Measurements from ENCODE around the gene PDE9A.
"Not testable (repeated sequence)": the region's sequence is repeated elsewhere in the genome, so short reads cannot be mapped to it uniquely, and the experiment has no call there.

PDE9A gene

DNA sequence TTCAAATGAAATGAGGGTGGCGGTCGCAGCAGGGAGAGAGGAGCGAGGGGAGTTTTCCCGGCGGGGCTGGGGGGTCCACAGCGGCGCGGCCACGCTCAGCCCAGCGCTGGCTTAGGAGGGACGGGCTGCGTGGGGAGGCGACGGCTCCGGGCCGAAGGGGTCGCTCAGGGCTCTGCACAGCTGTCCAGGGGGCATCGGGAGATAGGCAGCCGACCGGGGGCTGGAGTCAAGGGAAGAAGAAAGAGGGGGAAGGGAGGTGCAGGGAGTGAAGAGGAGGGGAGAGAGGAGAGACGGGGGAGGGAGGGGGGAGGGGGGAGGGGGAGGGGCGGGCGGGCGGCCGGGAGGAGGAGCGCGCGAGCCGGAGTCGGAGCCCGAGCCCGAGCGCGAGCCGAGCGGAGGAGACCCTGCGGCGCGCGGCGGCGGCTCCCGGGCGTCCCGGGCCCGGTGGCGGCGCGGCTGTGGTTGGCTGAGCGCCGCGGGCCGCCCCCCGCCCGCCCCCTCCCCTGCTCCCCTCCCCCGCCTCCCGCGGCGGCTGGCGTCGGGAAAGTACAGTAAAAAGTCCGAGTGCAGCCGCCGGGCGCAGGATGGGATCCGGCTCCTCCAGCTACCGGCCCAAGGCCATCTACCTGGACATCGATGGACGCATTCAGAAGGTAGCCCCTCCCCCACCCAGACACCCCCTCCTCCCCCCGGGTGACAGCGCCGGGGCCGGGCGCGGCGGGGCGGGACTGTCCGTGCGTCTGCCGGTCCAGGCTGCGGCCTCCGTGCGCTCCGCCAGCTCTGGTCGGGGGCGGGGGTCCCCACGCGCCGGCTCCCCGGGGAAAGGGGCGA, at the start of gene PDE9A:
TSS of gene PDE9A (plus strand) at position 391 of the 831 bp plus-strand sequence. CDS start at position 585, 194 bp downstream.
- Histone ChIP-seq H2AFZ (ENCODE audit: low read depth, low read length) (peak within 1 kb of the TSS; percentile 76), H3K27me3 (ENCODE audit: insufficient read depth, low read length) (no peaks in the 10 kb centered on the region), H3K4me1 (ENCODE audit: insufficient read depth, low read length) (peaks cover 26% of the 10 kb centered on the region), H3K4me3 (ENCODE audit: low read length) (peak within 1 kb of the TSS; percentile 59), H3K9me3 (ENCODE audit: low read length) (no peaks in the 10 kb centered on the region), H3K36me3 (ENCODE audit: insufficient read depth, low read length) (no peaks in the 10 kb centered on the region)

DNA sequence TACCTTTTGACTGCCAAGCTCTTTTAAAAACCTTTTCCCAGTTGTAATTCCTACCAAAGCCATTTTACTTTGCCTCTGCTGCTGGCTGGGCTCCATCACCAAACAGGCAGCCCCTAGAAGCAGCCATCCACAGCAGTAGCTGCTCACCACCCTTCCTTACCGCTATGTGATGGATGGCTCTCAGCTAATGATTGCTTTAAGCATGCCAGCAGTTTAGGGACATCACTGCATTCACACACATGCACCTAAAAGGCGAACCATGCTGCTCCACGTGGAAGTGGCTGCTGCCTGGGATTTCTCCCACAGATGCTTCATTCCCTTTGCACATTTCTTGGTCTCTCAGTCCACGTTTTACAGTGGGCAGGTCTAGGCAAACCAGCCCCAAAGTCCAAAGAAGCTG, 46.3 kb upstream of the PDE9A start:
- no peak overlapping the region for H3K4me3 ChIP-seq (ENCODE audit: low read length)

DNA sequence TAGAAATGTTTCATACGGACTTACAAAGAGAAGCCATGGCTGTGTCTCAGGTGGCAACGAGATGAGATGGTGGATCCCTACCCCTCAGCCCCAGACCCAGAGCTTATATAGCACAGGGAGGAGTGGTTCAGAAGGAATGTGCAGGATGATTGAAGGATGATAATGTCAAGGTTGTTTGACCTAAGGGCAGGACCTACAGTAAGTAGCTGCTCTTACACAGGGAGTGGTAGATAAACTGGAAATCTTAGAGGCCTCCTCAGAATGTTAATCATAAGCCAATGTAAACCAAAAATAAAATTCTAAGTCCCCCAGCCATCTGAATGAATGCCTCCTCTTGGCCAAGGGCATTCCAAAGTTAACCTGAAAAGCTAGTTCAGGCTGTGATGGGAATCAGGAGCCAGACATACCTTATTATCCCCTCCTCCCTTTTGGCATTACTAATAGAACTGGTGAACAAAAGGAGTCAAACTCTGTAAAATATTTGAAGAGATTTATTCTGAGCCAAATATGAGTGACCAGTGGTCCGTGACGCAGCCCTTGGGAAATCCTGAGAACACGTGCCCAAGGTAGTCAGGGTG, 45.8 kb upstream of the PDE9A start:
- Histone ChIP-seq H3K4me3 (ENCODE audit: low read length) (no peak overlapping the region), H2AFZ (ENCODE audit: low read depth, low read length) (no peak overlapping the region), H3K27me3 (ENCODE audit: insufficient read depth, low read length) (no peaks in the 10 kb centered on the region), H3K36me3 (ENCODE audit: insufficient read depth, low read length) (no peaks in the 10 kb centered on the region), H3K9me3 (ENCODE audit: low read length) (peaks cover 3% of the 10 kb centered on the region), H3K4me1 (ENCODE audit: insufficient read depth, low read length) (no peaks in the 10 kb centered on the region)

More for the DNA sequence above, 46.3 kb upstream of the PDE9A start:
- Histone ChIP-seq H3K27me3 (ENCODE audit: insufficient read depth, low read length) (no peaks in the 10 kb centered on the region), H3K4me1 (ENCODE audit: insufficient read depth, low read length) (no peaks in the 10 kb centered on the region), H3K9me3 (ENCODE audit: low read length) (peaks cover 3% of the 10 kb centered on the region), H2AFZ (ENCODE audit: low read depth, low read length) (no peak overlapping the region), H3K36me3 (ENCODE audit: insufficient read depth, low read length) (no peaks in the 10 kb centered on the region)

DNA sequence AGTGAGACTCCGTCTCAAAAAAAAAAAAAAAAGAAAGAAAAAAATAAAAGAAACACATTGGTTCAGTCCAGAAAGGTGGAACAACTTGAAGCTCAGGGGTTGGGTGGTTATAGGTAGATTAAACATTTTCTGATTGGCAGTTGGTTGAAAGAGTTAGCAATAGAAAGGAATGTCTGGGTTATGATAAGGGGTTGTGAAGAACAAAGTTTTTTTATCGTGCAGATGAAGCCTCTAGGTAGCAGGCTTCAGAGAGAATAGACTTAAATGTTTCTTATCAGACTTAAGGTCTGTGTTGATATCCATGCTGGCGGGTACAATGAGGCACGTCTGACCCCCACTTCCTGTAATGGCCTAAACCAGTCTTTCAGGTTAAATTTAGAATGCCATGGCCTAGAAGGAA, 45.0 kb upstream of the PDE9A start:
- Histone ChIP-seq H3K36me3 (ENCODE audit: insufficient read depth, low read length) (no peaks in the 10 kb centered on the region), H3K27me3 (ENCODE audit: insufficient read depth, low read length) (no peaks in the 10 kb centered on the region), H3K9me3 (ENCODE audit: low read length) (peaks cover 3% of the 10 kb centered on the region), H3K4me3 (ENCODE audit: low read length) (no peak overlapping the region), H2AFZ (ENCODE audit: low read depth, low read length) (no peak overlapping the region), H3K4me1 (ENCODE audit: insufficient read depth, low read length) (no peaks in the 10 kb centered on the region)

DNA sequence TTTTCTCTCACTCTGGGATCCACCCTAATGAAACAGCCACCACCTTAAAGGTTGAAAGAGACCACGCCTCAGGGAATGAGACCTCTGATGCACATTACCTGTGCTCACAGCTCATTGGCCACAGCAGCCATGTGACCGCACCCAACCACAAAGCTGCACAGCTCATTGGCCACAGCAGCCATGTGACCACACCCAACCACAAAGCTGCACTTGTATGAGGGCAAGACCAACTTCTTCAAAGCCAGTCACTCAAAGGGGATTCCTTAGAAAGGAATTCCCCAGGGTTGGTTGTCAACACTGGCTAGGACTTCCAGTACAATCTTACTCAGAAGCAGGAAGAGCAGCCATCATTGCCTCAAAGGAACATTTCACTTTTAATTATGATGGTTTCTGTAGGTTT, 43.6 kb upstream of the PDE9A start:
- no peaks in the 10 kb centered on the region for H3K27me3 ChIP-seq (ENCODE audit: insufficient read depth, low read length)
- no peak overlapping the region for H2AFZ ChIP-seq (ENCODE audit: low read depth, low read length)
- H3K4me1 ChIP-seq (ENCODE audit: insufficient read depth, low read length): no peaks in the 10 kb centered on the region
- peaks cover 3% of the 10 kb centered on the region for H3K9me3 ChIP-seq (ENCODE audit: low read length)
- H3K4me3 ChIP-seq (ENCODE audit: low read length): no peak overlapping the region
- H3K36me3 ChIP-seq (ENCODE audit: insufficient read depth, low read length): no peaks in the 10 kb centered on the region

DNA sequence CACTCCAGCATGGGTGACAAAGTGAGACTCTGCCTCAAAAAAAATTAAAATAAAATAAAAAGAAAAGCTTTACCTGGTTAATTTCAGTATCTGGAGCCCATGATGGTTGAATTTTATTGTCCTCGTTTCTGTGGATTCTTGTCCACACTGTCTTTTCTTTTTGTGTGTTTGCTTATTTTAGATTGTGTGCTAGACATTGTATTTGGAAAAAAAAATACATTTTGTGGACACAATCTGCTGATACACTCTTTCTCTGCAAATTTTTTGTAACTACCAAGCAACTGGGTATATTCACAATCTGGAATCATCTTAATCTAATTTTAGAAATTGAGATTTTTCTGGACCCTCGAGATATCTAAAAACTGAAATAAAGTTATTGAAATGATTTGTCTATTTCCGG, 41.6 kb upstream of the PDE9A start:
- no peaks in the 10 kb centered on the region for H3K36me3 ChIP-seq (ENCODE audit: insufficient read depth, low read length)
- no peak overlapping the region for H3K4me3 ChIP-seq (ENCODE audit: low read length)
- H3K4me1 ChIP-seq (ENCODE audit: insufficient read depth, low read length): no peaks in the 10 kb centered on the region
- peaks cover 3% of the 10 kb centered on the region for H3K9me3 ChIP-seq (ENCODE audit: low read length)
- H2AFZ ChIP-seq (ENCODE audit: low read depth, low read length): no peak overlapping the region
- H3K27me3 ChIP-seq (ENCODE audit: insufficient read depth, low read length): no peaks in the 10 kb centered on the region

DNA sequence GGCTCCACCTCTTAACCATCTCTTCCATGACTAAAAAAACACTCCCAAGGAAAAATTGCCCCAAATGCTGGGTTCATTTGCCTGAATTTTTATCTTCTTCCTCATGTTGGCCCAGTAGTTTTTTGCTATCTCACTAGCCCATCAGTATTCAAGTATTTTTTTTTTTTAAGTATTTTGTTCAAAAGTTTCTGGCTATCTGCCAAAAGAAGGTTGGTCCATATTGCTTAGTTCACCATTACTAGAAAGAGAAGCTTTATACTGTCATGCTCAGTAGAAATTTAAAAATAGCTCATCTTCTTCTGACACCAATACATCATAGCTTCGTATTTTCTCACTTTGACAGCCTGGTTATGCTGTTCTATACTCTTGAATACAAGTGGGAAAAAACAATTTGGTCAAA, 41.0 kb upstream of the PDE9A start:
- Histone ChIP-seq H3K4me1 (ENCODE audit: insufficient read depth, low read length) (no peaks in the 10 kb centered on the region), H3K4me3 (ENCODE audit: low read length) (no peak overlapping the region), H3K27me3 (ENCODE audit: insufficient read depth, low read length) (no peaks in the 10 kb centered on the region), H3K9me3 (ENCODE audit: low read length) (peaks cover 3% of the 10 kb centered on the region), H3K36me3 (ENCODE audit: insufficient read depth, low read length) (no peaks in the 10 kb centered on the region), H2AFZ (ENCODE audit: low read depth, low read length) (no peak overlapping the region)

DNA sequence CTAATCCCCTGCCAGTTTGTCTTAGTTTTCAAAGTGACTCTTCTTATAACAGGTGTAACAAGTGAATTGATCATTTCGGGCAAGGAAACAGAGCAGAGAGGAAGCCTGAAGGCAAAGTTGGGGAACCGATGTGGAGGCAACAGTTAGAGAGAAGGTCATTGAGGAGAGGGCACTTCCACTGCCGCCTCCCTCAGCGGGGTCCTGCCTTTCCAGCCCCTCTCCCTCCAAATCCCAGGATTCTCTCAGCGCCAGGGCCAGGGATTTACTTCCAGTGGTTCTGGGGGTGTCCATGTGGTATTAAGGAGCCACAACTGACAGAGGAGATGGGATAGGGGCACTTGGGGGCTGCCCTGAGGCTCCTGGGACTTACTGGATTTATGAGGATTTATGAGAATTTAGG, 39.7 kb upstream of the PDE9A start:
- Histone ChIP-seq H3K4me1 (ENCODE audit: insufficient read depth, low read length) (no peaks in the 10 kb centered on the region), H3K27me3 (ENCODE audit: insufficient read depth, low read length) (no peaks in the 10 kb centered on the region), H3K36me3 (ENCODE audit: insufficient read depth, low read length) (no peaks in the 10 kb centered on the region), H2AFZ (ENCODE audit: low read depth, low read length) (no peak overlapping the region), H3K9me3 (ENCODE audit: low read length) (peaks cover 3% of the 10 kb centered on the region), H3K4me3 (ENCODE audit: low read length) (no peak overlapping the region)

DNA sequence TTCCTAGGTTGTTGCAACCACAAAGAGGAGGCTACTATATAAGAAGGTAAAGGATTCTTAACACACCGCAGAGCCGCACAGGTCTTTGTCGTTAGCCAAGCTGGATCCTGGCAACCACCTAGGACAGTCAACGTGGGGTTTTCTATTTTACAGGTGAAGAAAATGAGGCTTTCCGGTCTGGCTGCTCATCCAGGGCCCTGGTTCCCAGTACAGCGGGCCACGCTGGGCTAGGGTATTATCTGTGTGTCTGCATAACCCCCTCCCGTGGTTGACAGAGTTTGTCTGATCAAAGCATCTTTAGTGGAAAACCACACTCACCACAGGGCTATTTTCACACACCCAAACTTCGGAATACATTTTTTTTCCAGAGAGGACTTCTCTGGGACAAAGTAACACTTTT, 39.0 kb upstream of the PDE9A start:
- Histone ChIP-seq H3K4me3 (ENCODE audit: low read length) (no peak overlapping the region), H2AFZ (ENCODE audit: low read depth, low read length) (no peak overlapping the region), H3K36me3 (ENCODE audit: insufficient read depth, low read length) (no peaks in the 10 kb centered on the region), H3K4me1 (ENCODE audit: insufficient read depth, low read length) (no peaks in the 10 kb centered on the region), H3K27me3 (ENCODE audit: insufficient read depth, low read length) (no peaks in the 10 kb centered on the region), H3K9me3 (ENCODE audit: low read length) (peaks cover 3% of the 10 kb centered on the region)

DNA sequence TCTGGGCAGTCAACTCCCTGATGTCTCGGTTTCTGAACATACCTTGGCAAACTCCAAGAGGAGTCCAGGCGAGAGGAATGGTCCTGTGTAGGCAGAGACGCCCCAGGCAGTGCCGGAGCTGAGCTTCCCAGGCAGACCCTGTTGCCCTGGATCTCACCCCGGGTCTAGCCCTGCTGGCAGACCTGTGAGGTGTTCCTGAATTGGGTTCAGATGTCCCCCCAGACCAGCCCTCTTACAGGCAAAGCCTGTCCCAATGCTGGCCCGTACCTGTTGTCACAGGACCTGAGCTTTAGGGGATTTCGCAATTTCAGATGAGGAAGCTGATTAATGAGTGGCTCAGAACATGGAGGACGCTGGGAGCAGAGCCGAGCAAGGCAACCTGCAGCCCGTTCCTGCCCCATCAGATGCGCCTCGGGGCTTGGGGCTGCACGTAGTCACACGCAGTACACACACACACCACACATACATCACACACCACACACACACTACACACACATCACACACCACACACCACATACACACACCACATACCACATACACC, 38.5 kb upstream of the PDE9A start:
- no peak overlapping the region for H3K4me3 ChIP-seq (ENCODE audit: low read length)
- no peaks in the 10 kb centered on the region for H3K36me3 ChIP-seq (ENCODE audit: insufficient read depth, low read length)
- no peaks in the 10 kb centered on the region for H3K4me1 ChIP-seq (ENCODE audit: insufficient read depth, low read length)
- H2AFZ ChIP-seq (ENCODE audit: low read depth, low read length): no peak overlapping the region
- H3K9me3 ChIP-seq (ENCODE audit: low read length): peaks cover 2% of the 10 kb centered on the region
- H3K27me3 ChIP-seq (ENCODE audit: insufficient read depth, low read length): no peaks in the 10 kb centered on the region

DNA sequence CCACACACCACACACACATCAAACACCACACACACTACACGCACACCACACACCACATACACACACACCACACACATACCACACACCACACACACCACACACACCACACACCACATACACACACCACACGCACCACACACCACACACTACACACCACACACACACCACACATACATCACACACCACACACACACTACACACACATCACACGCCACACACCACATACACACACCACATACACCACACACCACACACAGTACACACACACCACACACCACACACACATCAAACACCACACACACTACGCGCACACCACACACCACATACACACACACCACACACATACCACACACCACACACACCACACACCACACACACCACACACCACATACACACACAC, 38.0 kb upstream of the PDE9A start:
- H2AFZ ChIP-seq (ENCODE audit: low read depth, low read length); H3K36me3 ChIP-seq (ENCODE audit: insufficient read depth, low read length); H3K27me3 ChIP-seq (ENCODE audit: insufficient read depth, low read length); H3K9me3 ChIP-seq (ENCODE audit: low read length); H3K4me3 ChIP-seq (ENCODE audit: low read length); H3K4me1 ChIP-seq (ENCODE audit: insufficient read depth, low read length): not testable (repeated sequence)

DNA sequence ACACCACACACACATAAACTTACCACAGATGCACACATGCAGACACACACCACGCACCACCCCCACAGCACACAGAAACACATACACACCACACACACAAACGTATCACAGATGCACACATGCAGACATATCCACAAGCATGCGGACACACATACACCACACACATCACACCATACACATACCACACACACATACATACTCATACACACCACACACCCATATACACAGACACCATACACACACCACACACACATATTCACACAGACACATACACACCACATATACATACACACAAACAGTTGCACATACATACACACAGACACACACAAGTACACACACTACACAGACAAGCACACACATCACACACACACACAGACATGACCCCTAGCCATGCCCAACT, 37.5 kb upstream of the PDE9A start:
- Histone ChIP-seq H3K9me3 (ENCODE audit: low read length) (peaks cover 3% of the 10 kb centered on the region), H3K4me1 (ENCODE audit: insufficient read depth, low read length) (no peaks in the 10 kb centered on the region), H3K27me3 (ENCODE audit: insufficient read depth, low read length) (no peaks in the 10 kb centered on the region), H2AFZ (ENCODE audit: low read depth, low read length) (no peak overlapping the region), H3K36me3 (ENCODE audit: insufficient read depth, low read length) (no peaks in the 10 kb centered on the region), H3K4me3 (ENCODE audit: low read length) (no peak overlapping the region)

DNA sequence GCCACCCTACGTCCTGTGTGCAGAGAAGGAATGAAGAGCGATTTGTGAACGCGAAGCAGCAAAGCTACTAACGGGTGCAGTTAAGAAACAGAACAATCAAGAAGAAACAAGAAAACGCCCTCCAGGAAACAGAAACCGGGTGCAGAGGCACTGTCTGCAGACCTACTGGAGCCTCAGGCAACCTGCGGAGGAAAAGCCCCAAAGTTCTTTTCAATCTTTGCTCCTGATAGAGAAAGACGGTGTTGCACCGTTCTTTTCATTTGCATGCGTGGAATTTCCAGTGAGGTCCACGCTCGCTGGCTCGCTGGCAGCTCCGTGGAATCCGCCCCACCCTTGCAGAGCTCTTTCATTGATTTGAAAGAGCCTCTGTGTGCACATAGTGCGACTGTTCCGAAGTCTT, 37.0 kb upstream of the PDE9A start:
- H3K9me3 ChIP-seq (ENCODE audit: low read length): peaks cover 3% of the 10 kb centered on the region
- no peak overlapping the region for H3K4me3 ChIP-seq (ENCODE audit: low read length)
- no peak overlapping the region for H2AFZ ChIP-seq (ENCODE audit: low read depth, low read length)
- no peaks in the 10 kb centered on the region for H3K36me3 ChIP-seq (ENCODE audit: insufficient read depth, low read length)
- no peaks in the 10 kb centered on the region for H3K27me3 ChIP-seq (ENCODE audit: insufficient read depth, low read length)
- H3K4me1 ChIP-seq (ENCODE audit: insufficient read depth, low read length): peaks cover under 1% of the 10 kb centered on the region

All from neuron (in vitro differentiated cells).